NCI-H146 treated with DMSO at 0.1 percent for 48 hours (cell line): ENCODE data around the gene CLNK.

Experiments used
- DNase-seq: peaks from one replicate; lab custom pipeline; 2025; ENCODE audit not compliant: unreplicated experiment; lab: John Stamatoyannopoulos, UW

Gene CLNK

DNA sequence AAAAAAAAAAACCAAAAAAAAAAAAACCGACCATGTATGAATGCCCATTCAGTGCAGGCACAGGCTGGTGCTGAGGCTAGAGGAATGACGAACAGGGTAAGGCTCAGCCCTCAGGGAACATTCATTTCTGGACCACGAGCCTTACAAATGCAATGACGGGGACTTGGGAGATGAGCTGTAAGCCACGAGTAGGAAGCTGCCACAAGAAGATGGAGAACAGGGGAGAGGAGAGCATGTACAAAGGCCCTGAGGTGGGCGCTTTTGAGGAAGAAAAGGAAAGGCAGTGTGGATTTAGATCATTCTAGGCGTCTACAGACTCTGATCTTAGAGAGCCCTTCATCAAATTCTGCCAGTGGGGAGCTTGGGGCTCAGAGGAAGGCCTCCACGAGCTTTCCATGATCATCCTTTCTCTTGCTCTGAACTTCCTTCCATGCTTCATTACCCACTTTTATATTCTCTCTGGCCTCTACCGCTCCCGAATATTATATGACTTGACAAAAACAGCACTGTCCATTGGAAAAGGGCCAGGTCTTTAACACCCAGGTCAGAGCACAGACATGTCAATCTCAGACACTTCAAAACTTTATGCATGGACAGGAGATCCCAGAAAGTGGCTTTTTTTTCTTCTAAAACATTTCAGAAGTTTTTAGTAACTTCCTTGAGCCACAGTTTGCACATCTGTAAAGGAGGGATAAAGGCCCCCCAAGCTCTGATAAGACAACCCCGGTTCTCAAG, 224.1 kb downstream of the CLNK start:
- DNase-seq: no peak

DNA sequence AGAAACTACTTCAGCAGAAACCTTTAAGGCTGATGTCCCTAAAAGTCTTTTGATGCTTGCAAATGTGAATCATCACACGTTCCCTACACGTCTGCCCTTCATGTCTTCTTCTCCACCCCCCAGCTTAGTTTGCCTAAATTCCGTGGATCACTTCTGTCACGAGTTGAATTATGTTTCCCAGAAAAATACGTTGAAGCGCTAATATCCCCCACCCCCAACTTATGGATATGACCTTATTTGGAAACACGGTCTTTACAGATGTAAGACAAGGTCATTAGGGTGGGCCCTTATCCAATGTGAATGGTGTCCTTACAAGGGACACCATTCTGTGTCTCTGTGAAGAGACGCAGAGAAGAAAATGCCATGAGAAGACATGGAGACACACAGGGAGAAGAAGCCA, 225.3 kb downstream of the CLNK start:
- DNase-seq: no peak

DNA sequence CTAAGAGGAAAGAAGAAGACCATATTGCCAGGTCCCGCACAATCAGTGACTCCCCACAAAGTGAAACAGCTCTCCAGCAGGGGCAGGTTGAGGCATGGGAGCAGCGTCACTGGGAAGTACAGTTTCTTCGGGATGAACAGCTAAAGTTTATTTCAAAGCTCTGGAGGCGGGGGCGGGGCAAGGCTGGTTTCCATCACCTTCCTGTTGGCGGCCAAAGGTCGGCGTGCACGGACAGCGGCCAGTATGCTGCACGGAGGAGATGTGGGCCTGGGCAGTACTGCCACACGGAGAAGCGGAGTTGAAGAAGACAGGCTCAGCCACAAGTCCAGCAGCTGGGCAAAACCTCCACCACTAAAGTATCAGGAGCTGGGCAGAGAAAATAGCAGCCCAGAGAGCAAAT, 226.4 kb downstream of the CLNK start:
- DNase-seq: no peak

DNA sequence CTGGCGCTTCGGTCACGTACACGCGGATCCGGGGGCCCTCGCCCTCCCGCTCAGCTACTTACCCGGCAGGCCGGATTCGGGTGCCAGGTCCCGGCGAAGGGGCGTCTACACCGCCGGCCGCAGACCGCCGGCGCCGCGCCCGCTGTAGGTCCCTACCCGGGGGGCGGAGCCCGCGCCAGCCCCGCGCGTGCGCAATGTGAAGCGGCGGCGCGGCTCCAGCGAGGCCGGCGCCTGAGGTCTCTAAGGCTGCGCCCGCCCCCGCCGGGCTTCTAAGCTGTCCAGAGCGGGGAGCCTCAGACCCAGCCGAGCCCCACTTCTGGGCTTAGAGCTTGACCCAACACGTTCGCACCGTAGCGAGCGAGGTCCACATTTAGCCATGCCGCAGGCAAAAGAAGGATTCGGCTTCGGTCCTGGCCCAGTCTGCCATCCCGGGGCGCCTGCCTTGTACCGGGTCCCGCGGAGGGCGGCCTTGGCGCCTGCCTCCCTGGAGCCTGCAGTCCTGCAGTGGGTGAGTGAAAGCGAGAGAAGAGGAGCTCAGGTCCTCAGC, 227.2 kb downstream of the CLNK start, which contains the start of gene ZNF518B:
Gene ZNF518B, minus strand, starts transcription at position 172 of the 547 bp plus-strand sequence. CDS start 11,098 bp downstream, outside the sequence.
- DNase-seq: peak; percentile 12

DNA sequence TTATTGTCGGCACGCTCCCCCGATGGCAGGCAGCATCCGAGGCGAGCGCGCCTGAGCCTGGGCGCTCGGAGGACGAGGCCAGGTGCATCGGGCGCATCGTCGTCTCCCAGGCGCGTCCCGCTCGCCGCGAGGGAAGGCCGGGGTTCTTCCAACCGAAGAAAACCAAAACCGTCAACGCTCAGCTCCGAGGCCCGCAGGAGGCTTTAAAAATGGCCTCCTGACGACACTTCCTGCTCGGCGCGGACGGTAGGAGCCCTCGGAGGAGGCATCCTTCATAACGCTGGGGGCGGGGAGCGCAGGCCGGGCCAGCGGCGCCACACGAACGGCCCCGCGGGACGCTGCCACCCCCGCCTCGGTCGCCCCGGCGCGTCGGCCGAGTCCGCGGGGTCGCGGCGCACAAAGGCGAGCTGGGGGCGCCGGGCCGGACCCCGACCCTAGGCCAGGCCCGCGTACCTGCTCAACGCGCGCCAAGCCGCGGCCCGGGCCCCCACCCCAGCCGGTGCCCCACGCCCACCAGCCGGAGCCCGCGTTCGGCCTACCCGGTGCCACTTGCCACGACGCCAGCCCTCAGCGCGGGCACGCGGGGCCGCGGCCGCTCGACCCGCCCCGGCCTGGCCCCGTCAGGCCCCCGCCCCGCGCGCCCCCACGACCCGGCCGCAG, 227.8 kb downstream of the CLNK start:
- peak; percentile 6 for DNase-seq

DNA sequence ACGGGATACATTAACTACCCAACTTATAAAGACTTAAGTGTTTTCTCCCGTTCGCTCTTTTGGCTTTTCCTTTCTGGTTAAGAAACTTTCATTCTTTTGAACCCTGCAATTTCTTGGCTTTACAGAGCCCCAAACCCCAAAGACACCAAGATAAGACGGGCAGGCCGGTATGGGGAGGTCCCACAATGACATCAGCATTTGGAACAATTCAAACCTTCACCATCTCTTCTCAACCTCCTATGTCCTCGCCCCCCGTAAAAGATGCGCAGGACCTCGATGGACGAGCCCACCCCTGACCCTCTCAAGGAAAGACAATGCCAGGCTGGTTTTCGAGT, 228.3 kb downstream of the CLNK start:
- DNase-seq: no peak

DNA sequence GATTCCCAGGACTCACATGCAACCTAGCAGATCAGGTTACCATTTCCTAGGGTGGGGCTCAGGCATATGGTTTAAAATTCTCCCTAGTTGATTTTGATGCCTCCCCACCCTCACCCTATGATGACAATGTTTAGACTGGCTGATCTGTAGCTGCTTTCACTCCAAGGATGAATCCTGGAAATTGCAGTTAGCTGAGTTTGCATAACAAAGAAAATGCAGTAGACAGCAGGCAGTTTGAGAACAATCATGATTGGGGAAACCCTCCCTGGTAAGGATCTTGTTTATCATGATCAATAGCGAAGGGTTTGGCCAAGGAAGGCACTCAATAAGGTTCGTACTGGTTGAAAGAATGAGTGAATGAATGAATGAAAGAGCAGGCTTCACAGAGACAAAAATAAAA, 229.4 kb downstream of the CLNK start:
- no peak for DNase-seq

DNA sequence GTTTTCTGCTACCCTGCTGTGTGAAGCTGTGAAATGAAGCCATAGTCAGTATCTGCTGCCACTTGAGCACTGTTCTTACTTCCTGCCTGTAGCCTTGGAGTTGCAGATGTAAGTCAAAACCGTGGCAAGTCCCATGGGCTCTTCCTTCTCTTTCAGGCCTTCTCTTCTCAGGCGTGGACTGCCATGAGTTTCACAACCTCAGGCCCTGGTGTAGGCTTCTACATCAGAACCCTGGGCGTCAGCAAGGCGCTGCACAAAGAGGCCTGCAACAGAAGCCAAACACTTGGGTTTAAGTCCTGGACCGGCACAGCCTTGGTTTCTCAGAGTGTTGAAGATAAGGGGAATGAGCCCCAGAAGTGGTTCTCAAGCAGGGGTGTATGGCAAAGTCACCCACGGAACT, 229.8 kb downstream of the CLNK start:
- no peak for DNase-seq

DNA sequence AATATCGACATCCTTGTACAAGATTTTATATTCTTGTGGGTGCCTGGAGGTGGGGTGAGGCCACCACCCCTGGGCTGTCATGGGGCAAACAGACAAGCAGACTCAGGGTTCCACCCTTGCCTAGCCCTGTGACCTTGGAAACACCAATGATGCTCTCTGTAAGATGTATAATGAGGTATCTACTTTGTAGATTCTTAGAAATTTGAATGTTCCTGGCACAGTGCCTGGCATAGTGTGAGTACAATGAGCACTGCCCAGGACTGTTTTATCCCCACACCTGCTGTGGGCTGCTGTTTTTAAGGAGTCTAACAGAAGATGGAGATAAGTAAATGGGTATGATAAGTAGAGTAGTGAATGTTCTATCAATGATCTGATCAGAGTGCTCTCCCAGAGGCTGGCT, 230.4 kb downstream of the CLNK start:
- DNase-seq: no peak

DNA sequence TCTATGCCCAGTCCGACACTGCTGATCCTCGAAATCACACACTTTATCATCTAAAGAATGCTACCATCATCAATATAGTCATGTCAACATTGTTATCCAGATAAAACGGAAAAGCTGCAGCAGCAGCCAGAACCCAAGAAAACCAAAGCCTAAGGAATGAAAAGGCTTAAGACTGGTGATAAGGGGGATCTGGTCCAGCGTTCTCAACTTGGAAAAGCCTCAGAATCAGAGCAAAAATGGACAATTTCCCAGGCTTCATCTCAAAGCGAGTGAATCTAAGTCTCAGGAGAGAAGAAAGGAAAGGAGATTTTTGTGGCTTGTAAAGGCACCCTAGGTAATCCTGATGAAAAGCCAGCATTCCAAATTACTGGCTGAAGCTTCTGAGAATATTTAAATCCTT, 235.6 kb downstream of the CLNK start:
- DNase-seq: no peak

DNA sequence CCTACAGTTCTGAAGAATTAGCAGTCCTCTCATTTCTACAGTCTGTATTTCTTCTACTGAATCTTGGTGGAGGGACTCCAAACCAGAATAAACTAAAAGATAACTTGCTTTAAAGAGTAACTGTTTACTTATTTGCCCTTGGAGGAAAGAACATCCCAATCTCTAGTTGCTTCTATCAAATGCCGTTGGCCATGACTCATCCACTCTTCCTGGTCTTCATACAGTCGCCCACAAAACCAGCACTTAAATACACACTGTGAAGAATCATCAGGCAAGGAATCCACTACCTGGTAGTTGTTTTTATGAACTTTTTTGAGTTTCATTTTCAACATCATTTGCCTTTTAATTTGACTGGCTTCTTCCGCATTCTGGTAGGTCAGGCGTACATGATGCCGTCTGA, 241.6 kb downstream of the CLNK start:
- no peak for DNase-seq

DNA sequence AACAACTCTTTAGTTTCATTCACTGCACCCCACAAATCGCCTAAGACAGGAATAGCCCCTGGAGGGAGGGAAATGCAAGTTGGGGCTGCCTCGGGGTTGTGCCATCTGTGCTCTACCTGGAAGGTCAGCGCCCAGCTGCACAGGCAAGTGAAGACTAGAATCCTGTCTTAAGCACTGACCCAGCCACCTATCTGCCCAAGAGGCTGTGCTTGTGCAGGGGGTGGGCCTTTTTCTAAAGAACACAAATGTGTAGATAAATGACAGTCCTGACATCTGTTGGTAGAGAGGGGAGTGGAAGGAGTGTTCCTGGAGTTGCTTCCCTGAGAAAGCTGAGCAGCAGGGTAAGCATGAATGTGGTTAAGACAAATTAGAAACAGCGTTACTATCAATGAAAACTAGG, 243.1 kb downstream of the CLNK start:
- DNase-seq: no peak

DNA sequence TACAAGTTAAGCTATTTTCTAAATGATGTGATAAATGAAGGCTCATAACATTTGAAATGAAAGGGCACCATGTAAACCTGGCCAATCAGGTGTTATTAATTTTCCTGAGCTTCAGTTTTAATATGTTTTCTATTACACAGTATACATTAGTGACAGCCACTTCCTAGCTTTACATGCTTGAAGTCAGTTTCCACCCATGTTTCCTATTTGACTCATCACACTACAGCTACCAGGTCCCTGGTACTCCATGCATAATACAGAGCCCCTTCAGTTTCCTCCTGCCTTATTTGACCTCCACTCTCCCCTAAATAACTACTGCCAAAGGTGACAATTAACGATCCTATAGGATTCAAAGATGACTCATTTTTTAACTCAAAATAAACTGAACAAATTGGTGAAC, 245.6 kb downstream of the CLNK start:
- no peak for DNase-seq

DNA sequence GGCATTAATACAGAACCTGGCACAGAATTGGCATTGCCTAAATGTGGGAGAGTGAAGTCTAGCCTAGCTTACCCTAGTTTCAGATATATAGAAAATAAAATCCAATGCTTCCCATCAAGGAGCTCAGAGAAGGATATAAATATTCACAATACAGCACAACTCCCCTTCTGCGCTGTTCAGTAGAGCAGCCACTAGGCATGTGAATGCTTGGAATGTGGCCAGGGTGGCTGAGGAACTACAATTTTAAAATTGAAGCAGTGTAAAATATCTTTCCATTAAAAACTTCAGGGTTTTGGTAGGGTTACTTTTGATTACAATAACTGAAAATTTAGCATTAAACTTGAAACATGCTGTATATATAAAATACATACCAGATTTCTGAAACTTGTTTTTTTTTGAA, 246.8 kb downstream of the CLNK start:
- no peak for DNase-seq
